NCI-H1417 (cell line): ENCODE results near the gene PRSS12.
"Not testable (repeated sequence)": the region's sequence is repeated elsewhere in the genome, so short reads cannot be mapped to it uniquely, and the experiment has no call there.

Experiments used
- DNase-seq, 3 experiments: peaks; one replicate each; lab custom pipeline; 2025; lab: John Stamatoyannopoulos, UW

PRSS12 gene

GRCh38 chr4:118278473-118279274 lies 74.1 kb downstream of the PRSS12 start:
- peak; percentile 89 to 98 (median 96) for DNase-seq

- DNase-seq: peak in 1 of 3 experiments; percentile 18
These were observed 75.6 kb downstream of the PRSS12 start for GRCh38 chr4:118277243-118277642.

DNA sequence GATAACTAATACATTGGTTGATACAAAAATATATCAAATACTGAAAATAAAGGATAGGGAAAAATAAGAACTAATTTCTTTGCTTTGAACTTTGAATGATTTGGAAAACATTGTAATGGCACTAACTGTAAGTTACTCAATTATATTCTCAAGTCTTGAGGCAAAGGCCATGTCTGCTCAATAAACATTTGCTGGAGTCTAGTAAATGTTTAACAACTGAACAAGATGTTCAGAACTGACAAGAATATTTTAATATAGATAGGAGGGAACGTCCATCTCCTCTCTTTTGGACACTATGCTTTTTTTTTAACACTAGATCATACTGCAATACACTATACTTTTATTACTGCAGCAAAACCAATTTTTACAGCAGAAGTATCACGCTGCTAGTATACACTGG lies 76.2 kb downstream of the PRSS12 start:
- DNase-seq: no peak

DNA sequence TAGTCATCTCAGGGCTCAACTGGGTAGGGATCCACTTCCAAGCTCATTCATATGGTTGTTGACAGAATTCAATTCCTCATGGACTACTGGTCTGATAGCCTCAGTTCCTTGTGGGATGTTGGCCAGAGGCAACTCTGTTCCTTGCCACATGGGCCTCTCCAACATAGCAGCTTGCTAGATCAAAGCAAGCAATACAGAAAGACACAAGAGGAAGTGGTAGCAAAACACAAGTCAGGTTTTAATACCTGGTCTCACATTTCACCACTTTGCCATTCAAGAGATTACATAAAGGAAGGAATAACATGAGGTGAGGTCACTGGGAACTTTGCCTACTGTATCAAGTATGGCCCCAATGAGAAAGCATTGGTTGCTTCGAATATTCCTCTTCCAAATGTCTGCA lies 79.2 kb downstream of the PRSS12 start:
- no peak for DNase-seq

- no peak for DNase-seq
These were observed 81.0 kb downstream of the PRSS12 start for GRCh38 chr4:118271788-118272187.

- peak in 1 of 3 experiments; percentile 69 for DNase-seq
These were observed 82.3 kb downstream of the PRSS12 start for GRCh38 chr4:118270492-118270891.

GRCh38 chr4:118268780-118269179 lies 84.0 kb downstream of the PRSS12 start:
- DNase-seq: peak in 1 of 3 experiments; percentile 33

DNA sequence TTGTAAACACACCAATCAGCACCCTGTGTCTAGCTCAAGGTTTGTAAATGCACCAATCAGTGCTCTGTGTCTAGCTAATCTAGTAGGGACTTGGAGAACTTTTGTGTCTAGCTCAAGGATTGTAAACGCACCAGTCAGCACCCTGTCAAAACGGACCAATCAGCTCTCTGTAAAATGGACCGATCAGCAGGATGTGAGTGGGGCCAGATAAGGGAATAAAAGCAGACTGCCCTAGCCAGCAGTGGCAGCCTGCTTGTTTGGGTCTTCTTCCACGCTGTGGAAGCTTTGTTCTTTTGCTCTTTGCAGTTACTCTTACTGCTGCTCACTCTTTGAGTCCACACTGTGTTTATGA lies 86.7 kb downstream of the PRSS12 start:
- not testable (repeated sequence) for DNase-seq

DNA sequence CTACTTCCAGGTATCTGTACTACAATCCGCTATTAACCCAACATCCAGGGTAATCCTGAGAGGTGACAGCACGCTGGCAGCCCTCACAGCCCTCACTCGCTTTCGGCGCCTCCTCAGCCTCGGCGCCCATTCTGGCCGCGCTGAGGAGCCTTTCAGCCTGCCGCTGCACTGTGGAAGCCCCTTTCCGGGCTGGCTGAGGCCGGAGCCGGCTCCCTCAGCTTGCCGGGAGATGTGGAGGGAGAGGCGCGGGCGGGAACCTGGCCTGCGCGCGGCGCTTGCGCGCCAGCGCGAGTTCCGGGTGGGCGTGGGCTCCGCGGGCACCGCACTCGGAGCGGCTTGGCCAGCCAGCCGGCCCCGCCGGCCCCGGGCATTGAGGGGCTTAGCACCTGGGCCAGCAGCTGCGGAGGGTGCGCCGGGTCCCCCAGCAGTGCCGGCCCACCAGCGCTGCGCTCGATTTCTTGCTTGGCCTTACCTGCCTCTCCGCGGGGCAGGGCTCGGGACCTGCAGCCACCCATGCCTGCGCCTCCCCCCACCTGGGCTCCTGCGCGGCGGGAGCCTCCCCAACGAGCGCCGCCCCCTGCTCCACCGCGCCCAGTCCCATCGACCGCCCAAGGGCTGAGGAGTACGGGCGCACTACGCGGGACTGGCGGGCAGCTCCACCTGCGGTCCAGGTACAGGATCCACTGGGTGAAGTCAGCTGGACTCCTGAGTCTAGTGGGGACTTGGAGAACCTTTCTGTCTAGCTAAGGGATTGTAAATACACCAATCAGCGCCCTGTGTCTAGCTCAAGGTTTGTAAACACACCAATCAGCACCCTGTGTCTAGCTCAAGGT lies 87.3 kb downstream of the PRSS12 start:
- no peak for DNase-seq

- no peak for DNase-seq
These were observed 88.7 kb downstream of the PRSS12 start for GRCh38 chr4:118264096-118264495.

DNA sequence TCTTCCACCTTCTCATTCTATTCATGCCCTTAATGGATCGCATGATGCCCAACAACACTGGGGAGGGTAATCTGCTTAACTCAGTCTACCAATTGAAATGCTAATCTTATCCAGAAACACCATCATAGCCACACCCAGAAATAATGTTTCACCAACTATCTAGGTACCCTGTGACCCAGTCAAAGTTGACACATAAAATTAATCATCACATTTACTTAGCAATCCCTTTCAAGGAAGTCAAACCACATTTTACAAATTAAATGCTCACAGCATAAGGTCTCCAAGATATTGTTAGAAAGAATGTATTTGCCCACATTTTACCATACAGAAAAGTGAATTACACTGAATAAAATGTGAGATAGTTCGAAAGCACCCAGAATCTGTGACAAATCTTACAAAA lies 92.5 kb downstream of the PRSS12 start:
- no peak for DNase-seq

DNA sequence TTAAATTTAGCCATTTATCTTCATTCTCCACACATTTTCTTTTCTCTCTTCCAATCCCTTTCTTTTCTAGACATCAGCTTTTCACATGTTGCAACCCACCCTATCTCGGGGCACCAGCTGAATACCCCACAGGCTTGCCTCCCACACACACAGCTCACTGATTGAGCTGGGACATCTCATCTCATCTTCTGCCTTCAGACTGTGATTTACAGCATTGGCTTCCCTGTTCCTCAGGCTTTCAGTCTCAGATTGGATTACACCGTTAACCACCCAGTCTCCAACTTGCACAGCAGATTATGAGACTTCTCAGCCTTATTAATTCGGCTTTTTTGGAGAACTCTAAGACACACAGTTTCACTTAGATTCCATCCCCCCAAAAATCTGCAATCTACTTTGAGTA lies 93.7 kb downstream of the PRSS12 start:
- DNase-seq: no peak

DNA sequence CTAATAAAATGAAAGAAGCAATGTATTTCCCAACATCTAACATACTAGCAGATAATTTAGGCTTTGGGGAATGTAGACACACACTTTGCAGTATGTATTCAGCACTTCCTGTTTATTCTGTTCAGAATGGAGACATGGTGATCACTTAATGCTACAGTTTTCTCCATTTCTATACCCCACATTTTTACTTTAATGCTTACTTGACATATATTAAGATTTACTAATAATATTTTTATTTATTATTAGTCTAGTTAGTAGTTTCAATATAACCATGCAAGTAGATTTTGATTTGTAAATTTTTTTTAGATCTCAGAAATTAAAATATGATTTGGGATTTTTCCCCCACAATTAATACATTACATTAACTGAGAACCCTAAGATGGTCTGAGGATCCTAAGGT lies 98.4 kb downstream of the PRSS12 start:
- DNase-seq: no peak

DNA sequence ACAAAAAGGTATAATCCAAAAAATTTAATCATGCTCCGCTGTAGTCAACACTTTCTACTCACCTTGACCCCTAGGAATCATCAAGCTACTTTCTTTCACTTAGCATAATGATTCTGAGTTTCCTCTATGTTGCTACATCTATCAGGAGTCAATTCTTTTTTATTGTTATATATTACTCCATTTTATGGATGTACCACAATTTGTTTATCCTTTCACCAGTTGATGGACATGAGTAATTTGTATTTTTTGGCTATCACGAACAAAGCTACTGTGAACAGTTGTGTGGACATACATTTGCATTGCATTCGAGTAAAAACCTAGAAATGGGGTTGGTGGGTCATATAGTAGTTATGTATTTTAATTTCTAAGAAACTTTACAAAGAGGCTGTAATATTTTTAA lies 102.9 kb downstream of the PRSS12 start:
- no peak for DNase-seq

DNA sequence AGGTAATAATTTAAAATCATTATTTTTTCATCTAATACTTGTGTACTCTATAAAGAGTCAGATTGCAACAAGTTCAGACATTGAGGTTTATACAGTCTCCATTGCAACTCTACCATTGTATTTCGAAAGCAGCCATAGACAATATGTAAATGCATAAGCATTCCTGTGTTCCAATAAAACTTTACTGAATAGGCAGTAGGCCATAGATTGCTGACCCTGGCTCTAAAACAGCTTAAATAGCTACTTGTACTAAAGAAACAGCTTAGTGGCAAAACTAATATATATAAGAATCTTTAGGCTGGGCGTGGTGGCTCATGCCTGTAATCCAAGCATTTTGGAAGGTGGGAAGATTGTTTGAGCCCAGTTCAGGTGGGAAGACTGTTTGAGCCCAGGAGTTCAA lies 115.3 kb downstream of the PRSS12 start:
- DNase-seq: no peak

DNA sequence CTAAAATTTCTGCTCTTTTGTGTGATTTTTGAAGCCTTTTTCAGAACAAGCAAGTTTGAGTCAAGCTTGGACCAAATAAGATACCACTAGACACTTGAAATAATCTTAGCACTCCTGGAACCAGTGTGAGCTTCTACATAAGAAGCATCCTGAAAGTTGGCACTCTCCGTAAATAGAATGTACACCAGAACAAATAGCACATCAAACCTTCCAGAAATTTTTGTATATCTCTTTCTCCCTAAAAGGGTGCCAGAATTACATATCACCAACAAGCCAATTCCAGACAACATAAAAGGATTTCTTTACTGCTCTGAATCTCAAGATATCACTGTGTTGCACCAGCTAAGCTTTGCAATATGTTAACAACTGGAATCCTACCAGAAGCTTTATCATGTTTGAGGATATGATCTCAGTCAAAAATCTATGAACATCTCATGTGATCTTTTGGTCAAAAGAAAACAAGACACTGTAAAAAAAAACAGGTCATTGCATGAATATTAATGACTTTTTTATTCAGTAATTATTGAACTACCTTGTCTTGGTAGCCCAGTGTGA lies 117.2 kb downstream of the PRSS12 start:
- no peak for DNase-seq
